Astrocyte of the cerebellum (primary cell): Measurements from ENCODE around the gene SENP2.

Experiments
- DNase-seq: peaks from one replicate; pipeline ENCODE4 v3.0.0-alpha.2; 2011; ENCODE audit warnings: low read depth
- H3K4me3 ChIP-seq: 2 replicates; pipeline ENCODE4 v1.5.1; 2011; ENCODE audit warnings: mild to moderate bottlenecking, low read depth, low read length, moderate library complexity
- in situ Hi-C: cut with HindIII; loops from 2 replicates; pipeline ENCODE4 v1.10.0; 2017; ENCODE audit warnings: low sequenced_read_pairs
- TF ChIP-seq, protein P1 (sequence below): IDR thresholded peaks from 2 replicates; pipeline ENCODE4 v1.5.1; 2012; ENCODE audit warnings: low read length, low read depth, moderate library complexity, mild to moderate bottlenecking; ENCODE audit errors: missing control alignments

SENP2 gene

DNA sequence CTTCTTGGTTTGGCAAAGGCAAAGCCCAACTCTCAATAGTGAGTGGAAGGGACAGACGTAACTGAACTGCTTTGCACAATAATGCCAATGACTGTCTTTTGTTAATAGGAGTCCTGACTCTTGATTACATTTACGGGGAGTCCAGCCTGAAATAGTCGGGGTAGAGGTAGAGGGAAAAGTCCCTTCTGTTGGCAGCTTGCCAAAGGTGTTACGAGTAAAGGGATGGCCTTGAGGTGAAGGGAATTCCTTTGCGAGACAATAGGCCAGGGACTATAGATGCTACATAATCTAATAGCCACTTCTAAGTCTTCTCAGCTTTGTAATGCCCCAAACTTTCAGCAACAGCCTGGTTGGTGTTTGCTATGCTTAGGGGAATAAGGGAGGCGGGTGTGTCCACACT lies 2.2 kb upstream of the SENP2 start:
- DNase-seq, result no peak
- no peak overlapping the region for H3K4me3 ChIP-seq
- in situ Hi-C loops, result no loop called here
- TF ChIP-seq, protein P1, sequence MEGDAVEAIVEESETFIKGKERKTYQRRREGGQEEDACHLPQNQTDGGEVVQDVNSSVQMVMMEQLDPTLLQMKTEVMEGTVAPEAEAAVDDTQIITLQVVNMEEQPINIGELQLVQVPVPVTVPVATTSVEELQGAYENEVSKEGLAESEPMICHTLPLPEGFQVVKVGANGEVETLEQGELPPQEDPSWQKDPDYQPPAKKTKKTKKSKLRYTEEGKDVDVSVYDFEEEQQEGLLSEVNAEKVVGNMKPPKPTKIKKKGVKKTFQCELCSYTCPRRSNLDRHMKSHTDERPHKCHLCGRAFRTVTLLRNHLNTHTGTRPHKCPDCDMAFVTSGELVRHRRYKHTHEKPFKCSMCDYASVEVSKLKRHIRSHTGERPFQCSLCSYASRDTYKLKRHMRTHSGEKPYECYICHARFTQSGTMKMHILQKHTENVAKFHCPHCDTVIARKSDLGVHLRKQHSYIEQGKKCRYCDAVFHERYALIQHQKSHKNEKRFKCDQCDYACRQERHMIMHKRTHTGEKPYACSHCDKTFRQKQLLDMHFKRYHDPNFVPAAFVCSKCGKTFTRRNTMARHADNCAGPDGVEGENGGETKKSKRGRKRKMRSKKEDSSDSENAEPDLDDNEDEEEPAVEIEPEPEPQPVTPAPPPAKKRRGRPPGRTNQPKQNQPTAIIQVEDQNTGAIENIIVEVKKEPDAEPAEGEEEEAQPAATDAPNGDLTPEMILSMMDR, result no peak

DNA sequence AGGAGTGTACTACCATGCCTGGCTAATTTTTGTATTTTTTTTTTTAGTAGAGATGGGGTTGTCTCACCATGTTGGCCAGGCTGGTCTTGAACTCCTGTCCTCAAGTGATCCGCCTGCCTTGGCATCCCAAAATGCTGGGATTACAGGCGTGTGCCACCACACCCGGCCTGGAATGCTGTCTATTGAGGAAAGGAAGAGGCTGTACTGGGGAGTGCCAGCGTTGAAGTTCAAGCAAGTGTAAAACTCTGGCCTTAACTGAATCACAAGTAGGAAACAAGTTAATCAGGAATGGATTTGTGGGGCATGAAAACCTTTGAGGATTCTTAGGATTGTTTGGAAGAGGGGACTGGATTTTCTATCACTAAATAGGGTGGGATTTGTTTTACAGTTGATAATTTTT lies 1.4 kb upstream of the SENP2 start:
- in situ Hi-C loops, result no loop called here
- no peak overlapping the region for H3K4me3 ChIP-seq
- TF ChIP-seq, protein P1, result no peak
- no peak for DNase-seq

DNA sequence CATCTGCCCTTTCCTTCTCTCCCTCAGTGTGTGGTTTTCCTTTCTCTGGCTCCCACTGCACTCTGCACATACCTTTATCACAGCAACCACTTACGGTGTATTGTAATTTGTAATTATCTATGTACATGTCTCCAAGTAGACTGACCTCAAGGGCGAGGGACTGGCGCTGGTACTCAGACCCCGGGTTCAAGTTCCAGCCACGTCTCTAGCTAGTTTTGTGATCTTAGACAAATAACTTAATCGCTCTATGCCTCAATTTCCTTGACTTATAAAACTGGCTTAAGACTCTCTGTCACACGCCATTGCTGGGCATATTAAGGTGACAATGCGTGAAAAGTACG lies 607 bp upstream of the SENP2 start:
- in situ Hi-C loops, result no loop called here
- TF ChIP-seq, protein P1, result no peak
- peak overlapping the region; percentile 98 for H3K4me3 ChIP-seq
- no peak for DNase-seq

DNA sequence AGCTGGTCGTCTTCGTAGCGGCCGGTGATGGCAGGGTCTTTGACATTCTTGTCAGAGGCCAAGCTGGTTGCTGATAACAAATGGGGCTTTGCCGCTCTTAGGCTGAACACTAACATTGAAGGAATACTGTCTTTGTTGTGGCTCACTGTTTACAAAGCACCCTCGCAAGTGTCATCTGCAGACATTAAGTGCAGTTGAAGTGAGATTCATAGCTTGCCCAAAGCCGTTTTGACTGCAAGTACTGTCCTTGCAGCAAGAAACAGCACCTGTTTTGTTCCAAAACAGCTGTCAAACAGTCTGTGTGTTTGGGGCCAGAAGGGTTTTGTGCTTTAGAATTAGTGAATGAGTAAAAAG lies 568 bp downstream of the SENP2 start:
- TF ChIP-seq, protein P1, result no peak
- DNase-seq, result no peak
- H3K4me3 ChIP-seq, result peak overlapping the region; percentile 98
- in situ Hi-C loops, result no loop called here

DNA sequence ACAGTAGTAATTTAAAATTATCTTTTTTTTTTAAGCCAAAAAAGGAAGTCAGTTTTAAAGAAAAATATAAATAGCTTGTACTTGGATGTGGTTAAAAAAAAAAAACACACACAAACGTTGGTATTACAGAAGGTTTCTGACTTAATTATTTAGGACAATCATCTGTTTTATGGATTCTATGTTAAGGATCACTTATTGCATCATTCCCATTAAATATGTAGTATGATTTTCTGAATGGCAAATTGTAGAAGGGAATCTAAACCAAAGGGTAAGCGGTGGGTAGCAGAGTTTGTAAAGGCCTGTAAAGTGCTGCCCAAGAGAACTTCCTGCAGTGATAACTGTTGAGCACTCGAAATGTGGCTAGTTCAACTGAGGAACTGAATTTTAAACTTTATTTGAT lies 8.0 kb downstream of the SENP2 start:
- TF ChIP-seq, protein P1, result no peak
- H3K4me3 ChIP-seq, result no peak overlapping the region
- no peak for DNase-seq
- in situ Hi-C loops, result no loop called here

DNA sequence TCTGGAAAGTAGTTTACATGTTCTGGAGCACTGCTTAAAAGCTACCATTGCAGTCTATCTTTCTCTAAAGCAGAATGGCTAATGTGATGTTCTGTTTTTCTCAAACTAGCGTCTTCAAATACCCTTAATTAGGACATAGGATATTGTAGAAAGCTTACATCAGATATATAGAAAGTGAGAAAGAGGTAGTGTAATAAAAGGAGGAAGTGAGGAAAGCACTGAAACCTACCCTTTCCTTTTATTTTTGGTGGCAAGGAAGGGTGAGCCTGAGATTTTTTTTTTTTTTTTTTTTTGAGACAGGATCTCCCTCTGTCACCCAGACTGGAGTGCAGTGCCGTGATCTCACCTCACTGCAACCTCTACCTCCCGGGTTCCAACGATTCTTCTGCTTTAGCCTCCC lies 9.4 kb downstream of the SENP2 start:
- H3K4me3 ChIP-seq, result no peak overlapping the region
- no peak for DNase-seq
- in situ Hi-C loops, result no loop called here
- TF ChIP-seq, protein P1, result no peak

DNA sequence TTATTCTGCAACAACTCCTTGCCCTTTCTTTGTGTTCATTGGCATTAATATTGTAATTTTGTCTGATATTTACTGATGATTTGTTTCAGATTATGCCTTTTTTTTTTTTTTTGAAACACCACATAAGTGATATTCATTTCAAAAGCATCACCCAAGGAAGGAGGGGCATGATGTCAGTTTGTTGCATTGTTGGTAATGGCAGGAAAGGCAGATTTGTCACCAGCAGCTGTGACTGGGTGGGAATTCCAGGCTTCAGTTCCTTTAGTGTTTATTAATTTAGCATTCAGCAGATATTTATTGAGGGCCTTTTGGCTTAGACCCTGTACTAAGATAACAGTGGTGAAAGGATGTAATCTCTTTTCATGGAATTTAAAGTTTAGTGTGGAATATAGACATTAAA lies 19.5 kb downstream of the SENP2 start:
- no peak for DNase-seq
- in situ Hi-C loops, result no loop called here
- TF ChIP-seq, protein P1, result no peak
- no peak overlapping the region for H3K4me3 ChIP-seq
